Fibroblast of lung (primary cell): ENCODE measurements around the gene CYB561D2. TPM values are rescaled to one million over a fixed set of nuclear protein-coding genes. Genes with fewer than 3 reads are reported as not detected.

Experiments used
- DNase-seq, 2 donors: peaks; one replicate each; pipeline versions ENCODE4 v3.0.0 to v3.0.0-alpha.2; 2010; ENCODE audit warnings: low read depth in 2 of 2
- H2AFZ ChIP-seq: 2 replicates; pipeline ENCODE4 v1.5.1; 2012; ENCODE audit warnings: low read length, control low read depth, inconsistent platforms
- H3K27ac ChIP-seq: 2 replicates; pipeline ENCODE4 v1.5.1; 2011; ENCODE audit warnings: low read length, control low read depth; ENCODE audit not compliant: insufficient read depth
- H3K27me3 ChIP-seq: 2 replicates; pipeline ENCODE4 v1.5.1; 2011; ENCODE audit warnings: mild to moderate bottlenecking, low read length; ENCODE audit not compliant: control insufficient read depth, insufficient read depth
- H3K36me3 ChIP-seq: 2 replicates; pipeline ENCODE4 v1.5.1; 2011; ENCODE audit warnings: low read length; ENCODE audit not compliant: control insufficient read depth, insufficient read depth
- H3K4me1 ChIP-seq: 2 replicates; pipeline ENCODE4 v1.5.1; 2011; ENCODE audit warnings: low read length; ENCODE audit not compliant: control insufficient read depth, insufficient read depth; ENCODE audit errors: extremely low read depth
- H3K4me2 ChIP-seq: 2 replicates; pipeline ENCODE4 v1.5.1; 2011; ENCODE audit warnings: low read length, control low read depth; ENCODE audit not compliant: insufficient read depth; ENCODE audit errors: extremely low read depth
- H3K4me3 ChIP-seq, 4 experiments: fragments of 200-600 bp in 1 of 4; sonication (generic) in 1 of 4; replicated peaks in 1 of 4; 2 replicates each; pipeline ENCODE4 v1.5.1; 2011 to 2016; ENCODE audit warnings: low read length in 4 of 4, low read depth in 3 of 4, mild to moderate bottlenecking in 3 of 4, control low read depth in 2 of 4, inconsistent platforms in 1 of 4, mixed read lengths in 1 of 4; ENCODE audit not compliant: insufficient read depth in 1 of 4; ENCODE audit errors: control extremely low read depth in 1 of 4
- H3K79me2 ChIP-seq: 2 replicates; pipeline ENCODE4 v1.5.1; 2012; ENCODE audit warnings: mild to moderate bottlenecking, low read length, inconsistent platforms; ENCODE audit not compliant: control insufficient read depth, insufficient read depth
- H3K9ac ChIP-seq: 2 replicates; pipeline ENCODE4 v1.5.1; 2011; ENCODE audit warnings: mild to moderate bottlenecking, low read length, control low read depth; ENCODE audit not compliant: insufficient read depth
- H3K9me3 ChIP-seq: 2 replicates; pipeline ENCODE4 v1.5.1; 2012; ENCODE audit warnings: low read depth, low read length; ENCODE audit not compliant: control insufficient read depth, insufficient read depth
- H4K20me1 ChIP-seq: 2 replicates; pipeline ENCODE4 v1.5.1; 2011; ENCODE audit warnings: low read length; ENCODE audit not compliant: control insufficient read depth, insufficient read depth; ENCODE audit errors: extremely low read depth
- EZH2 ChIP-seq: IDR thresholded peaks from 2 replicates; pipeline ENCODE4 v1.5.1; 2012; ENCODE audit warnings: low read length, control low read depth, mild to moderate bottlenecking; ENCODE audit errors: missing control alignments
- polyA plus RNA-seq, 2 donors: library from polyadenylated mRNA; depleted of rRNA in 1 of 2; stranded (reverse) in 1 of 2; unstranded in 1 of 2; fragments of >200 nt; gene quantifications; 2 replicates each; pipeline ENCODE4 v1.2.1, GENCODE V29; 2011 to 2012; ENCODE audit warnings: missing spikeins in 1 of 2
- total RNA-seq: library from RNA; depleted of rRNA; stranded (reverse); fragments of >200 nt; gene quantifications from 2 replicates; pipeline ENCODE4 v1.2.1, GENCODE V29; 2014
- TF ChIP-seq, protein P1 (sequence below), 2 donors: IDR thresholded peaks in 1 of 2; conservative IDR thresholded peaks in 1 of 2; 1 replicate in 1 of 2; 2 replicates in 1 of 2; pipeline ENCODE4 v1.5.1; 2011 to 2012; ENCODE audit warnings: low read length in 2 of 2, control low read depth in 1 of 2, inconsistent platforms in 1 of 2, low read depth in 1 of 2, mild to moderate bottlenecking in 1 of 2

The CYB561D2 gene
- total and polyA plus RNA-seq, 2 donors (not counting 1 experiment from before 2014, with no cell fraction given) = 16.4 to 28.6 TPM

DNA sequence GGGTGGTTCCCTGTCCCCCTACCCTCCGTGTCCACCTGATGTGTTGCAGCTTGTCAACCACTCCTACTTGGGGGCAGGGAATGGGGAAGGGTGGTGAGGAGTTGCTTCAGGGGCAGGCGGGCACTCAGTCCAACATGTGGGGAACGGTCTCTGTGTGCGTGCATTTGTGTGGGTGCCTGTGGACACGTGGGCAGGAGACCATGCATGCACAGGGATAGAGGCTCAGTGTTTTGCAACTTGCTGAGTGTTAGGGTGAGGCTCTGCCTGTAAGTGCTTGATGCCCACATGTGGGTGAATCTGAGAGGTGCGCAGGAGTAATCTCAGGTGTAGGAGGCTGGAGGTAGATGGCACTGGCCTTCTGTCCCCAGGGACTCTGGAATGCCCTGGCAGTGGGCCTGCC, 33.1 kb downstream of the CYB561D2 start:
- H3K36me3 ChIP-seq = no peaks in the 10 kb centered on the region
- no peak overlapping the region for H3K9ac ChIP-seq
- no peaks in the 10 kb centered on the region for H3K79me2 ChIP-seq
- no peak for DNase-seq
- H3K27ac ChIP-seq = no peak overlapping the region
- no peaks in the 10 kb centered on the region for H4K20me1 ChIP-seq
- H3K27me3 ChIP-seq = no peaks in the 10 kb centered on the region
- no peaks in the 10 kb centered on the region for H3K9me3 ChIP-seq
- TF ChIP-seq, protein P1, sequence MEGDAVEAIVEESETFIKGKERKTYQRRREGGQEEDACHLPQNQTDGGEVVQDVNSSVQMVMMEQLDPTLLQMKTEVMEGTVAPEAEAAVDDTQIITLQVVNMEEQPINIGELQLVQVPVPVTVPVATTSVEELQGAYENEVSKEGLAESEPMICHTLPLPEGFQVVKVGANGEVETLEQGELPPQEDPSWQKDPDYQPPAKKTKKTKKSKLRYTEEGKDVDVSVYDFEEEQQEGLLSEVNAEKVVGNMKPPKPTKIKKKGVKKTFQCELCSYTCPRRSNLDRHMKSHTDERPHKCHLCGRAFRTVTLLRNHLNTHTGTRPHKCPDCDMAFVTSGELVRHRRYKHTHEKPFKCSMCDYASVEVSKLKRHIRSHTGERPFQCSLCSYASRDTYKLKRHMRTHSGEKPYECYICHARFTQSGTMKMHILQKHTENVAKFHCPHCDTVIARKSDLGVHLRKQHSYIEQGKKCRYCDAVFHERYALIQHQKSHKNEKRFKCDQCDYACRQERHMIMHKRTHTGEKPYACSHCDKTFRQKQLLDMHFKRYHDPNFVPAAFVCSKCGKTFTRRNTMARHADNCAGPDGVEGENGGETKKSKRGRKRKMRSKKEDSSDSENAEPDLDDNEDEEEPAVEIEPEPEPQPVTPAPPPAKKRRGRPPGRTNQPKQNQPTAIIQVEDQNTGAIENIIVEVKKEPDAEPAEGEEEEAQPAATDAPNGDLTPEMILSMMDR (conservative IDR thresholded peaks at IDR 0.05 in 1 of 2, IDR thresholded peaks at IDR 0.05 in 1 of 2; ENCODE audit: low read depth in 1 of 2, low read length in 2 of 2) = no peak
- no peak for TF ChIP-seq EZH2
- no peak overlapping the region for H3K4me2 ChIP-seq
- H3K4me3 ChIP-seq = no peak overlapping the region
- H2AFZ ChIP-seq = no peak overlapping the region
- H3K4me1 ChIP-seq = no peaks in the 10 kb centered on the region

DNA sequence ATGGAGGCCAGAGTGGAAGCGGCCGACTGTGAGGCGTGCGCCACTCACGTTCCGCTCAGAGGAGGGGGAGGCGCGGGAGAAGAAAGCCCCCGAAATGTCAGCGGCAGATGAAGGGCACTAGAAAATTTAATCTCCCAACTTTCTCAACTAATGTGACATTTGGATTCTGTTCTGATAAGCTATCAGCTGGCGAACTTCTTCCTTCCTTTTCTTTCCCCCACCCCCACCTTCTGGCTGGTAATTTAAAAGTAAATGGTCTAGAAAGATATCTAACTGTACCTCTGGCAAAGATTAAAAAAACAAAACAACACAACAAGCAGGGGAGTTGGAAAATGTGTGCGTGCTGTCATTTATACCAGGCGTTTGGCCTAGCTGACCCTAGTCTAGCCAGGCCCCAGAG, 35.1 kb downstream of the CYB561D2 start:
- no peak overlapping the region for H3K4me2 ChIP-seq
- no peak overlapping the region for H3K9ac ChIP-seq
- H3K27ac ChIP-seq = no peak overlapping the region
- no peaks in the 10 kb centered on the region for H3K9me3 ChIP-seq
- no peaks in the 10 kb centered on the region for H4K20me1 ChIP-seq
- DNase-seq = no peak
- H3K36me3 ChIP-seq = no peaks in the 10 kb centered on the region
- TF ChIP-seq, protein P1 (conservative IDR thresholded peaks at IDR 0.05 in 1 of 2, IDR thresholded peaks at IDR 0.05 in 1 of 2; ENCODE audit: low read depth in 1 of 2, low read length in 2 of 2) = no peak
- TF ChIP-seq EZH2 = no peak
- H3K4me1 ChIP-seq = no peaks in the 10 kb centered on the region
- H3K27me3 ChIP-seq = no peaks in the 10 kb centered on the region
- H3K4me3 ChIP-seq = no peak overlapping the region
- H3K79me2 ChIP-seq = no peaks in the 10 kb centered on the region
- H2AFZ ChIP-seq = no peak overlapping the region

DNA sequence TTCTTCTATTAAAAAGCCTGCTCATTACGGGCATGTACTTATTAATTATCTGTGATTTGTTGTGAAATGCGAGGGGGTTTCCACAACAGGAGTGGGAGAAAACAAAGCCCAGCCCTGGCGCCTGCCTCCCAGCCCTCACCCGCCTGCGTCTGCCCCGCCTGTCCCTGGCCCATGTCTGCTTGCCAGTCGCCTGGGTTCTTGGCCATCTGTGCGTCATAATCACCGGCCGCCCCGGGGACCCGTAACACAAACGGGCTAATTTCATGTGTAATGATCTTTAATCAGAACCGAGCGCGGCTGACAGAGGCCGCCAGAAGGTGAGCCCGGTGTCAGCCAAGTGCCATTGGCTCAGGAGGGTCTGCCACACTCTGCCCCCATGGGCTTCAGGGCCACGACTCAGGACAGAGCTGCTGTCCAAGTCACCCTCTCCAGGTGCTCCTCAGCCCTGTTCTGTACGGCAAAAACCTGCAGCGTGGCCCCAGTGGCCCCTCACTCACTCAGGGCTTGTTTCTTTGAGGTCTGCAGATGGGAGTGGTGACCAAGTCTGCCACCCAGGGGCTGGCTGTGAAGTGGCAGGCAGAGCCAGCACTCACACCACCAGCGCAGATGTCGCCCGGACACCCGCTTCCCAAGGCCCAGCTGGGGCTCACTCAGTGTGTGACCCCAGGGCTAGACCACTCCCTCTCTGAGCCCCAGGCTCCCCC, 37.5 kb downstream of the CYB561D2 start:
- Histone ChIP-seq H3K79me2 (no peaks in the 10 kb centered on the region), H3K4me2 (no peak overlapping the region), H3K36me3 (no peaks in the 10 kb centered on the region), H2AFZ (no peak overlapping the region), H3K4me3 (no peak overlapping the region), H3K4me1 (no peaks in the 10 kb centered on the region), H4K20me1 (no peaks in the 10 kb centered on the region), H3K9ac (no peak overlapping the region), H3K27ac (no peak overlapping the region), H3K27me3 (no peaks in the 10 kb centered on the region), H3K9me3 (no peaks in the 10 kb centered on the region)
- DNase-seq = no peak
- TF ChIP-seq, protein P1 (conservative IDR thresholded peaks at IDR 0.05 in 1 of 2, IDR thresholded peaks at IDR 0.05 in 1 of 2; ENCODE audit: low read depth in 1 of 2, low read length in 2 of 2) = peak in 1 of 2 donors; percentile 25
- no peak for TF ChIP-seq EZH2
